Activated T-helper 9 cell treated with anti-CD3 and anti-CD28 coated beads, Interleukin-2, amount 50 U/mL, for 16 hours (primary cell): ENCODE measurements around the gene CGB7.

Experiments
- DNase-seq: peaks from one replicate; pipeline ENCODE4 v3.0.0-alpha.2; 2020; ENCODE audit warnings: low read depth

CGB7 gene

GRCh38 chr19:49016067-49016839 lies 41.3 kb downstream of the CGB7 start:
- no peak for DNase-seq

DNA sequence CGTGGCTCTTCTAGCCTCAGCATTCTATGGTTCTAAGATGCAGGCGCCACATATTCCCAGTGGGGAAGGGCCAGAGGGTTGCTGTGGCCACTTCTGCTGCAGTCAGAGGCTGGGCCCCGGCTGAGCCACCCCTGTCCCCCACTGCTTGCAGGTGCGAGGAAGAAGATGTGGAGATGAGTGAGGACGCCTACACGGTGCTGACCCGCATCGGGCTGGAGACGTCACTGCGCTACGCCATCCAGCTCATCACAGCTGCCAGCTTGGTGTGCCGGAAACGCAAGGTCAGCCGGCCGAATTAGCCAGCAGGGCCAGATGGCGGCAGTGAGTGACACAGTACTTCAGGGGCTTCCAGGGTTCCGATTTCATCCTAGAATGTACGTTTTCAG lies 42.7 kb downstream of the CGB7 start:
- no peak for DNase-seq

- no peak for DNase-seq
Observed at GRCh38 chr19:49014123-49014869, 43.3 kb downstream of the CGB7 start.

DNA sequence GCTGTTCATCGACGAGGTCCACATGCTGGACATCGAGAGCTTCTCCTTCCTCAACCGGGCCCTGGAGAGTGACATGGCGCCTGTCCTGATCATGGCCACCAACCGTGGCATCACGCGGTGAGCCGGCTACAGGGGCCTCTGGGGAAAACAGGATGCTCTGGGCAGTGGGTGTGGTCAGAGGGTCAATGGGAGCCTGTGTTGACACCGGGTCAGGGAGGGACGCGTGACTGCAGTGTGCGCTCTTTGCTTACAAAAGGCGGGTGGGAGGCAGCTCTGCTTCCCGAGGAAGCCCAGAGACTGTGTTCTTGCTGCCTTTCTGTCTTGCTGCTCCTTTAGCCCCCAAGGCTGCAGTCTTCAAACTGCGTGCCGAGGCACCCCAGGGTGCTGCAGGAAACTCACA lies 46.4 kb downstream of the CGB7 start:
- no peak for DNase-seq

DNA sequence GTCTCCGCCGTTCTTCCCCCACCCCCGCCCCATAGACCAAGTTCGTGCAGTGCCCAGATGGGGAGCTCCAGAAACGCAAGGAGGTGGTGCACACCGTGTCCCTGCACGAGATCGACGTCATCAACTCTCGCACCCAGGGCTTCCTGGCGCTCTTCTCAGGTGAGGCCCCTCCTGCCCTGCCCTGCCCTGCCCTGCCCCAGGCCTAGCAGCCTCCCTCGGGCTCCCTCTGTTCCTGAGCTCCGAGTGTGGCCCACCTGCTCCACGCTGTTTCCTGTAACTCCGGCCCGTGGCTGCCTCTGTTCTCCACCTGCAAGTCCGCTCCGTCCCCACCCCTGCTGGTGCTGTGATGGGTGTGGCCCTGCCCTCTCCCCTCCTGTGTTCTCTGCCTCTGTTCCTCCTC lies 47.1 kb downstream of the CGB7 start:
- DNase-seq: no peak

GRCh38 chr19:49009828-49010227 lies 47.7 kb downstream of the CGB7 start:
- no peak for DNase-seq

GRCh38 chr19:49006905-49007304 lies 50.6 kb downstream of the CGB7 start:
- DNase-seq: no peak

DNA sequence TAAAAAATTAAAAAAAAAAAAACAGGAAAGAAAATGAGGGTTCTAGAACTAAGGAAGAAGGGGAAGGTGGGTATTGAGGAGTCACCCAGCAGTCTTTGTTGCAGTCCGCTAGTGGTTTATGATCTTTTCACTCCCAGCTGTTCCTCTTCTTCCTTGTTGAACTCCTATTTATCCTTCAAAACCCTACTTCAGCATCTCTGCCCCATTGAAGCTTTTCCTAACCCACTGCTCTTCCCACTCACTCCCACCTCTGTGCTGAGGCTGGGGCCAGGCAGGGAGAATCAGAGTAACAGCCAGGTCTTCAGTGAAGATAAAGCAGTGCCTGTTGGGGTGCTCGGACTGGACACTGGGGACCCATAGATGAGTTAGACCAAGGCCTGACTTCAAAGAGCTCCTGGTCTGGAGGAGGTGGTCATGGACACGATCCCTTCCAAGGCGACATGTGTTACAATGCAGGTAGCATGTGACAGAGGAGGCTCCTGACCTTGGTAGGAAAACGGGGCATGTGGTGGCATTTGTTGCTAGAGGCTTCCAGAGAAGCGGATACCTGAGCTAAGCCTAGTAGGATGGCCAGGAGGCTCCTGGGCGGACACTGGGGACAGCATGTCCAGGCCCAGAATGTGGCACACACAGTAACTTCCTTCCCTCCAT lies 52.5 kb downstream of the CGB7 start:
- DNase-seq: no peak
